DOHH2 (cell line): ENCODE results near the gene AFP.

Source experiments
- CTCF ChIP-seq: fragments of 200-600 bp; sonication (generic); IDR thresholded peaks from one replicate; pipeline ENCODE4 v1.5.1; 2014; ENCODE audit warnings: antibody characterized with exemption, mild to moderate bottlenecking, low read depth, low read length; ENCODE audit not compliant: poor library complexity, severe bottlenecking
- EZH2phosphoT487 ChIP-seq: fragments of 200-600 bp; sonication (generic); IDR thresholded peaks from 2 replicates; pipeline ENCODE4 v1.6.1; 2017; ENCODE audit warnings: borderline replicate concordance, mild to moderate bottlenecking, antibody characterized with exemption, low read length, moderate library complexity, mixed read lengths

DNA sequence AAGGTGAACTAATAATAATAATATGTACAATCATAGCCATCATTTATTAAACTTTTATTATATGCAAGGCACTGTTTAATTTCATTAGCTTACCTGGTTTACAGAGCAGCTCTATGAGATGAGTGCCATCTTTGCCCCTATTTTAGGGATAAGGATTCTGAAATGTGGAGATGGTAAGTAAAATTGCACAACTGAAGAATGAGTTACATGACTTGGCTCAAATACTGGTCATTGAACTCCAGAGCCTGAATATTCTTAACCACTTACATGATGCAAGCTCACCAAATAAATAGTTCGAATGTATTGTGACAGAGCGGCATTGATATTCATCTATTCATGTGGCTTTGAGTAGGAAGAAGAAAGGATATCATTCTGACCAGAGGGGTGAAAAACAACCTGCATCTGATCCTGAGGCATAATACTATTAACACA, 20.2 kb upstream of the AFP start:
- TF ChIP-seq CTCF (no peak), EZH2phosphoT487 (no peak)
